GM21526 (cell line): ENCODE results near the gene GGA2.

Source experiments
- ATAC-seq: cut with Tn5 transposase; IDR thresholded peaks from one replicate; pipeline ENCODE4 v1.9.1; 2021; ENCODE audit warnings: moderate library complexity; ENCODE audit not compliant: unreplicated experiment, low FRiP score

Gene GGA2

GRCh38 chr16:23505671-23506605 lies 4.4 kb downstream of the GGA2 start:
- no peak for ATAC-seq

DNA sequence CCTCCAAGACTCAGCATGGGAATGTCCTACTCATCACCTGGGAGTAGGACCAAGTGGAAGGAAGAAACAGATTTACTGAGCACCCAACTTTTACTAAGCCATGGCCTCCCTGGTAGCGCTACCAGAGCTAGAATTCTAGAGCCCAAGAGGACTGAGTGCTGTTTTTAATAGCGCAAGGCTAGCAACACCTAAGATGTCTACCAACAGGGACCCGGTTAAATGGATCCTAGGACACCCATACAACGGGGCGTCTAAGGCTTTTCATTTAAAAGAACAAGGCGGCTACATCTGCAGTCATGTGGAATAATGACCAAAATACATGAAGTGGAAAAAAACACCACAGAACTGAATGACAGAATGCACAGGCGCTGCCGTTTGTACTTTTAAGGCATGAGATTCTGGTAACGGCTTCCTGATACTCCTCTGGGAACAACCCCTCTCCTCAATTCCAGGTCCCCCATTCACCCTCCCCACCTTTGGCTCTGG lies 5.1 kb downstream of the GGA2 start:
- no peak for ATAC-seq

- no peak for ATAC-seq
These were observed 5.7 kb downstream of the GGA2 start for GRCh38 chr16:23504453-23505179.

GRCh38 chr16:23504076-23504452 lies 6.2 kb downstream of the GGA2 start:
- no peak for ATAC-seq

GRCh38 chr16:23502466-23502865 lies 7.8 kb downstream of the GGA2 start:
- no peak for ATAC-seq

- no peak for ATAC-seq
These were observed 9.0 kb downstream of the GGA2 start for GRCh38 chr16:23501291-23501690.

GRCh38 chr16:23500862-23501225 lies 9.4 kb downstream of the GGA2 start:
- no peak for ATAC-seq

GRCh38 chr16:23500212-23500861 lies 10.0 kb downstream of the GGA2 start:
- ATAC-seq = no peak

DNA sequence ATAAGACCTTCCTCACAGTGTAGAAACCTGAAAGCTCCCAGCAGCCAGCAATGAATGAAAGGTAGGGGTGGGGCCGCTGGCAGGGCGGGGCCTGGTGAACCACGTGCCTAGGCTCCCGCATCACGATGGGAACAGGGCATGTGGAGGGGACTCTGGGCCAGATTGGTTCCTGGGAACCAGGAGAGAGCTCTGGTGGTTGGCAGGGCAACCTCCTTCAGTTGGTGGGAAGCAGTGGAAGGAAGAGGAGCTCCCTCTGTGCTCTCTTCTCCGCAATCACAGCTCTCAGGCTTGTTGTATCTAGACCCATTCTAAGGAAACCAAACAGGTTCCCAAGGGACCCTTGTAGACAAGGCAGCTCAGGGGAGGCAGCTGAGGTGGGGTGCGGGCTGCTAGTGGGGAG lies 10.5 kb downstream of the GGA2 start:
- ATAC-seq = no peak

DNA sequence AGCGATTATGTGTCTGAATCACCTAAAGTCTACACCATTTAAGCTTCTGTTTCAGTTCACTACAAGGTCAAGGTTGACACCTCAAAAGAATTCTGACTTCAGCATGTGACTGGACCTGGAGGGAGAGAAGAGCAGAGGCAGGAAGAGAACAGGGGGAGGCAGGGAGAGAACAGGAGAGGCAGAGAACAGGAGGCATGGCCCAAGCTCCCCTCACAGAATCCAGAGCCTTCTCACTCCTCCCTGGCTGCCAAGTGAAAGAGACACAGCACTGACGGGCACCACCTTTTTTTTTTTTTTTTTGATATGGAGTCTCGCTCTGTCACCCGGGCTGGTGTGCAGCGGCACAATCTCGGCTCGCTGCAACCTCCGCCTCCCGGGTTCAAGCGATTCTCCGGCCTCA lies 11.4 kb downstream of the GGA2 start:
- no peak for ATAC-seq

- no peak for ATAC-seq
These were observed 12.8 kb downstream of the GGA2 start for GRCh38 chr16:23497543-23497868.

GRCh38 chr16:23496821-23497542 lies 13.3 kb downstream of the GGA2 start:
- ATAC-seq = no peak

- no peak for ATAC-seq
These were observed 14.6 kb downstream of the GGA2 start for GRCh38 chr16:23495671-23496070.

DNA sequence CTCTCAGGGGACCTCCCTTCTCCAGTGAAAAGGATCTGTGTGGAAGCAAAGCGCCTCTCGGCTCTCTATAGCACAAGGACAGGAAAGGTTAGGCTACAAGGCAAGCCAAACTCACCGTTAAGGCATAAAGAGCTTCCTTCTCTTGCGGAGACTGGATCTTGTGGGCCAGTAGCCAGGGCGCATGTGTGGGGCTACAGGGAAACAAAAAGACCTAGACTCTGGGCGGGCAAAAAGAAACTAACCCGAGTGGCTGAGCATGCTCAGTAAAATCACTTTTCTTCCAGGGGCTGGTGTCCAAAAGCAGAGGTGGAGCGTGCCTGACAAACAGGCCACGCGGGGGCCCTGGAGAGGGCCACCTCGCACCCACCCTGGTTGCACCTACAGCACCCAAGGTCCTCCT lies 16.1 kb downstream of the GGA2 start:
- ATAC-seq = no peak

- no peak for ATAC-seq
These were observed 18.6 kb downstream of the GGA2 start for GRCh38 chr16:23491490-23492391.

DNA sequence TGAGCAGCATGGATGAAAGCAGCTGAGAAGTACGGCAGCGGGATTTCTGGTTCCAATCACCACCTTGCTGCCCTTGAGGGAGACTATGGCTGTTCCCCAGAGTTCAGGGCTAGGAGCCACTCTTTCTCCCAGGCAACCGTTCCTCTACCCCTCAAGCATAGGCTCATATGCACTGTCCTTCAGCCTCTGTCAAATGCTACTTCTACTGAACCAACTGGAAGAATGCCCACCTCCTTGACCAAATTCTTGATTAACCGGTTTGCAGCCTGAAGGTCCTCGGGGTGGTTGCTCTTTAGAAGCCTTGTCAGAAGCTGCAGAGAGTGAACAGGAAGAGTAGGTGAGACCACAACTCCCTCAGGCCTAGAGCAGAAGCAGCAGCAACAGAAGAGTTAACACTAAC lies 23.8 kb downstream of the GGA2 start:
- ATAC-seq = no peak

DNA sequence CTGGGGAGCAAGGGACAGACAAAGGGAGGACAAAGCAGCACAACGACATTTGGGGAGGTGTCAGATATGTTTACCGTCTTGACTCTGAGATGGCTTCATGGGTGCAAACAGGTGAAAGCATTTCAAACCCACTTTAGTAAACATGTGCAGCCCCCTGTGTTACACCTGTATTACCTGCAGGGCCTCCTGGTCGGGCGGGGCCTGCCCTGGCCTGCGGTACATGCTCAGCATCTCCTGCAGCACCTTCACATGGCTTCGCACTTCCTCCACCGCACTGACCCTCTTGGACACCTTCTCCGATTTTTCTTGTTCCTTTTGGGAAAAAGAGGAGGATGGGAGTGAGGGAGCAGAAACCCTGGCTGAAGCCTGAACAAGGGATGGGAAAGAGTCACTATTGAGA lies 24.5 kb downstream of the GGA2 start:
- ATAC-seq = no peak

DNA sequence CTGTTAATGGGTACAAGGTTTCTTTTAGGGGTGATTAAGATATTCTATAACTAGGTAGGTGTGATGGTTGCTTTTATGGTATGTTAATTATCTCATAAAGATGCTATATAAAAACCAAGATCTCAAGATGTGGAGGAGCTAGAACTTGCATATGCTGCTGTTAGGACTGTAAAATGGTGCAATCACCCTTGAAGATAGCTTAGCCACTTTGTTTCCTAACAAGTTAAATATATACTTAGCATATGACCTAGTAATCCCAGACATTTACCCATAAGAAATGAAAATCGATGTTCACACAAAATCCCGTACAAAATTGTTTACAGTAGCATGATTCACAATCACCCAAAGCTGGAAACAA lies 25.1 kb downstream of the GGA2 start:
- no peak for ATAC-seq

- no peak for ATAC-seq
These were observed 25.6 kb downstream of the GGA2 start for GRCh38 chr16:23484510-23485256.
